Vagina (tissue), 2 donors: ENCODE data around the gene DEFB132.

Experiments used
- CTCF ChIP-seq, 3 experiments: fragments of 450-650 bp in 2 of 3; fragments of 200-600 bp in 1 of 3; sonication (generic) in 1 of 3; IDR thresholded peaks; one replicate each; pipeline ENCODE4 v1.5.1; 2017 to 2019; ENCODE audit warnings: antibody characterized with exemption in 3 of 3, mild to moderate bottlenecking in 2 of 3, moderate library complexity in 2 of 3
- POLR2AphosphoS5 ChIP-seq, 2 donors: sonication (generic); formaldehyde crosslinking; IDR thresholded peaks; one replicate each; pipeline ENCODE4 v1.9.0; 2017; ENCODE audit warnings: antibody characterized with exemption in 2 of 2, mild to moderate bottlenecking in 2 of 2, low read depth in 1 of 2; ENCODE audit not compliant: insufficient read depth in 1 of 2

GRCh38 chr20:309306-309840 lies 51.8 kb downstream of the DEFB132 start:
- no peak for TF ChIP-seq CTCF (IDR thresholded peaks at IDR 0.05)
- no peak for TF ChIP-seq POLR2AphosphoS5 (IDR thresholded peaks at IDR 0.05; ENCODE audit: insufficient read depth in 1 of 2, low read depth in 1 of 2)
